GM19455 (cell line): ENCODE results near the gene CTSA.

Experiments used
- ATAC-seq: cut with Tn5 transposase; IDR thresholded peaks from one replicate; pipeline ENCODE4 v1.9.1; 2021; ENCODE audit not compliant: unreplicated experiment

Gene CTSA

DNA sequence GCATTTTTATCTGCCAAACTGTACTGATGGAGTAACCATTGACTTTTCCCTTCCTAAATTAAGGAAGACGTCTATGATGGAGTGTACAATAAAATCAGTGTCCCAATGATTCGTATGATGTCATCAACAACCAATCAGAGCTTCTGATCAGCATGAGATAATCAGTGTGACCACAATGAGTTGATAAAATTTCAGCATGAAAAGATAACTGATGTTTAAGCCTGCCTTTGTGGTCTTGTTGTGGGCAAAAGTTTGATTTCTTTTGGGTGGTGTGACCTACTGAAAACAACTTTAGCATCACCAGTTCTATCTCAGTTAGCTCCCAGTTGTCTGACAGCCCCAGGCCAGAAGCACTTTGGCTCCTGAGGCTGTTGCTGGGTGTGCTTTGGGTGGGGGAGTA, 46.6 kb downstream of the CTSA start:
- ATAC-seq, result no peak

DNA sequence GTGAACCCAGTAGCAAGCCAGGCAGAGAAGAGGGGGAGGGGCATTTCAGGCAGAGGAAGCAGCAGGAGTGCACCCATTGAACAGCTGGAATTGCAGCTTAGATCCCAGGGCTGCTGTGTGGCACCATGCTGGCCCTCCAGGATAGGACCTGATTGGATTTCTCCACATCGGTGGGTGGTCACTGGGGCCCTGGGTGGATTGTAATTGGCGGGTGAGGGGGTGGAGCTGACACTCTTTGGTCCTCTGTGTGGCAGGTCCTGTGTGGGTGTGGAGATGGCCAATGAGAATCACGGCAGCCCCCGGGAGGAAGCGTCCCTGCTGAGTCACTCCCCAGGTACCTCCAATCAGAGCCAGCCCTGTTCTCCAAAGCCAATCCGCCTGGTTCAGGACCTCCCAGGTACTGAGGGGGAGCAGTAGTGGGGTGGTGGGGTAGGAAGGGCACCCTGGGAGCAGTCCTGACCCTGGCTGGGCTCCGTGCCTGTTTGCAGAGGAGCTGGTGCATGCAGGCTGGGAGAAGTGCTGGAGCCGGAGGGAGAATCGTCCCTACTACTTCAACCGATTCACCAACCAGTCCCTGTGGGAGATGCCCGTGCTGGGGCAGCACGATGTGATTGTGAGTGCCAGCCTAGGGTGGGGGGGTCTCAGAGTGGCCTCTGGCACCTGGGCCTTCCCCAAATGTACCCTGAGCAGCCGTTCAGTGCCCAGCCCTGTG, 47.7 kb downstream of the CTSA start:
- no peak for ATAC-seq

DNA sequence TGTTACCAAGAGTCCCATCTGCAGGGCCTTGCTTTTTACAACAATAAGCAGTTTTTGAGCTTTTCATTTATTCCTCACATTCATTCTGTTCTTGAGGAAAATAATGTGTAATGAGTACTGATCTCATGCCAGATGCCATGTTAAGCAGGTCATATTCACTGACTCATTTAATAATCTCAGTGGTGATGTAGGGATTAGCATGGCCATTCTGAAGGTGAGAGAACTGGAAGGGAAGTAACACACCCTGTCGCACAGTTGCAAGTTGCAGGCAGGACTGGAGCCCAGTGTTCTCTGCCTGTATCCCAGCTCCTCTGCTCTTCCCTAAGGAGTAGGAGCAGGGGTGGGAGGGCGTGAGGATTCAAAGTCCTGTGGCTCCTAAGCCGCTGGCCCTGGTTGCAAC, 48.9 kb downstream of the CTSA start:
- no peak for ATAC-seq

DNA sequence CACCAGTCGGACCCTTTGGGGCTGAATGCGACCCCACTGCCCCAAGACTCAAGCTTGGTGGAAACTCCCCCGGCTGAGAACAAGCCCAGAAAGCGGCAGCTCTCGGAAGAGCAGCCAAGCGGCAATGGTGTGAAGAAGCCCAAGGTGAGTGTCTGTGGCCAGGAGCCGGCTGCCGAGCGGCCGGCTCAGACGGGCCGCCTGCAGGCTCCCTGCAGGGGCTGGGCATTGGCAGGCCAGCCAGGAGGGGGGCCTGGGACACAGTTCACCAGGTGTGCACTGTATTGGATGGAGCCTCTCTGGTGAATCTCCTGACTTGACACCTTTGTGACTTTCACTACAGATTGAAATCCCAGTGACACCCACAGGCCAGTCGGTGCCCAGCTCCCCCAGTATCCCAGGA, 49.3 kb downstream of the CTSA start:
- ATAC-seq, result no peak

DNA sequence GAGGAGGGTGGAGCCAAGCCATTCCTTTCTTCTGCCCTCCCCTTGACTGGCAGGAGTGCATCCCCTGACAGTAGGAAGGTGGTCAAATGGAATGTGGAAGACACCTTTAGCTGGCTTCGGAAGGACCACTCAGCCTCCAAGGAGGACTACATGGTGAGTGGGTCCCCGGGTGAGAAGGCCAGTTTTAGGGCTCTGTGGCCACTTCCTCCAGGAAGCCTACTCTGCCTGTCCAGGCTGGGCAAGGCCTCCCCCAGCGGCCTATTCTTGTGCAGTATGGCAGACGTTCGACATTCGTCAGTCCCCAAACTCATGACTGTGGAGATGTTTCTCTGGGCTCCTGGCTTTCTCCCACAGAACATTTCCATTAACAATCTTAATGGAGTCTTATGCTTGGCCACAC, 52.5 kb downstream of the CTSA start:
- ATAC-seq, result no peak

- ATAC-seq, result no peak
Observed at GRCh38 chr20:45944151-45944964, 53.2 kb downstream of the CTSA start.

DNA sequence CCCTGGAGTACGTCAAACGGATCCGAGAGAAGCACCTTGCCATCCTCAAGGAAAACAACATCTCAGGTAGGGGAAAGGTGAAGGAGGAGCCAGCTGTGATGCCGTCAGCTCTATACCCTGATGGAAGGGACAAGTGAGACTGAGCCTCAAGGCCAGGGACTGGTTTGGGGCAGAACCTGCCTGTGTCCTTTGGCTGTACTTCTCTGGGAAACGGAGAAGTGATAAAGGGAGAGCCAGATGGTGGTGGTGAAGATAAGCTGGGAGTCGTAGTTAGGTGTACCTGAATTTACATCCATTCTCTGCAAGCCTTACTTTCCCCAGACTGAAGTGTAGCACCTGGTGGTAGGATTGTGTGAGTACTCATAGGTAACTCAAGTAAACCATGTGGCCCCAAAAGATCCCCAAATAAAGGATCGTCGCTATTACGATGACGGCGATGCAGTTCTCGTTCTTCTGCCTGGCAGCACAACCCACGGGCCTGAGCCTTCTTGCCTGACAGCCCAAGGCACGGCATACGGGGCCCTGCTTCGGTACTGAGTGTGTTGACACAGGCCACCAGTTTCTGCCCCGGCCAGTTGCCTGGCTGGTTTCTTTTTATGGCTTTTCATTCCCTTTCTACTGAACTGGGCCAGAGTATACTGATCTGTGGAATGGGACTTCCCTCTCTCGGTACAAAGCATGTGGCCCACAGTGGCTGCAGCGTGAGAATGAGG, 54.0 kb downstream of the CTSA start:
- no peak for ATAC-seq

DNA sequence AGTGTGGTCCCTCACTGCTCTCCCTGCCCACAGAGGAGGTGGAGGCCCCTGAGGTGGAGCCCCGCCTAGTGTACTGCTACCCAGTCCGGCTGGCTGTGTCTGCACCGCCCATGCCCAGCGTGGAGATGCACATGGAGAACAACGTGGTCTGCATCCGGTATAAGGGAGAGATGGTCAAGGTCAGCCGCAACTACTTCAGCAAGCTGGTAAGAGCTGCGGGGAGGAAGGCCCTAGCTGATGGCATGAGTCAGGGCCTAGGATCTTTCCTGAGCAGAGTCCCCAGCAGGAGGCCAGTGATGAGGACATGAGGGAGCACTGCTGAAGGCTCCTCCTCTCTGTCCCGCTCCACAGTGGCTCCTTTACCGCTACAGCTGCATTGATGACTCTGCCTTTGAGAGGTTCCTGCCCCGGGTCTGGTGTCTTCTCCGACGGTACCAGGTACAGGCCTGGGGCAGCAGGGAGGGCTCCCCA, 54.6 kb downstream of the CTSA start:
- no peak for ATAC-seq

GRCh38 chr20:45946149-45946970, 55.2 kb downstream of the CTSA start:
- ATAC-seq, result no peak

DNA sequence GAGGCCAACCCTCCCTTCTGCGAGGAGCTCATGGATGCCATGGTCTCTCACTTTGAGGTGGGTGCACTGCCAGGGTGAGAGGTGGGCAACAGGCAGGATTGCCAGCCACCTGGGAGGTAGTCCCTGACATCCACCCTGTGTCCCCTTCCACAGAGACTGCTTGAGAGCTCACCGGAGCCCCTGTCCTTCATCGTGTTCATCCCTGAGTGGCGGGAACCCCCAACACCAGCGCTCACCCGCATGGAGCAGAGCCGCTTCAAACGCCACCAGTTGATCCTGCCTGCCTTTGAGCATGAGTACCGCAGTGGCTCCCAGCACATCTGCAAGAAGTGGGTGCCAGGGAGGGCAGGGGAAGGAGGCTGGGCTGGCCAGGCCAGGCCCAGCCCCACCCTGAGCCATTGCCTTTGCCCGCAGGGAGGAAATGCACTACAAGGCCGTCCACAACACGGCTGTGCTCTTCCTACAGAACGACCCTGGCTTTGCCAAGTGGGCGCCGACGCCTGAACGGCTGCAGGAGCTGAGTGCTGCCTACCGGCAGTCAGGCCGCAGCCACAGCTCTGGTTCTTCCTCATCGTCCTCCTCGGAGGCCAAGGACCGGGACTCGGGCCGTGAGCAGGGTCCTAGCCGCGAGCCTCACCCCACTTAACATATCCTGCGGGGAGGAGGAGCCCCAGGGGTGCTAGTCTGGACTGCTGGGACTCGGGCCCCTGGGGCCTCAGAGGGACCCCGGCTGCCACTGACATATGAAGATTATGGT, 56.2 kb downstream of the CTSA start:
- no peak for ATAC-seq

DNA sequence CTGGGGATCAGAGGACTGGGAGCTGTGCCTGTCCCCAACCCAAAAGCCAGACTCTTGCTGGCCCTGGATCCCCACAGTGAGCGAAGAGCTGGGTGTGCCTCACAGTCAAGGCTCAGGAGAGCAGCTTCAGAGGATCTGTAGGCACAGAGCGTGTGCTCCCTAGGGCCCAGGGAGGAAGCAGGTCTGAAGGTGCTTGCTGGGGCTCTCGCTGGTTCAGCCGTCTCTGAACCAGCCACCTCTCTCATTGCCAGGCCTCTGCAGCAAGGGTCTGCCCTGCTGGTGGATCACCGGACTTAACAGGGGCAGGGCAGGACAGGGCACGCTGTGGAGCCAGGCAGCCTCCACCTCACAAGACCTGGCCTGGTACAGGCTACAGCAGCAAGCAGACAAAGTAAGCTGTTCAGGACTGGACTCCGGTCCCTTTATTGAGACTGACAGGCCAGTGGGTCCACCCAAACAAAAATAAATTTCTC, 57.2 kb downstream of the CTSA start:
- ATAC-seq, result no peak
